K562 (cell line): ENCODE results near the gene APC2. TPM values are rescaled to one million over a fixed set of nuclear protein-coding genes. Genes with fewer than 3 reads are reported as not detected.
A peak's percentile ranks its signal among the peaks of the same experiment; 100 is the strongest.

Experiments used
- CTBP1 ChIP-seq: fragments of 450-650 bp; IDR thresholded peaks from 2 replicates; pipeline ENCODE4 v1.6.1; 2016; ENCODE audit warnings: borderline replicate concordance
- FOXA1 ChIP-seq: fragments of 450-650 bp; IDR thresholded peaks from 2 replicates; pipeline ENCODE4 v1.6.1; 2016; ENCODE audit warnings: mild to moderate bottlenecking, borderline replicate concordance
- NFATC3 ChIP-seq: fragments of 450-650 bp; IDR thresholded peaks from 2 replicates; pipeline ENCODE4 v1.6.1; 2017; ENCODE audit warnings: mild to moderate bottlenecking
- RAD51 ChIP-seq: fragments of 450-650 bp; IDR thresholded peaks from 2 replicates; pipeline ENCODE4 v1.7.1; 2016; ENCODE audit warnings: low read depth, mild to moderate bottlenecking, borderline replicate concordance
- RFX1 ChIP-seq: fragments of 450-650 bp; IDR thresholded peaks from 2 replicates; pipeline ENCODE4 v1.6.1; 2016; ENCODE audit warnings: mild to moderate bottlenecking, moderate library complexity
- SMAD1 ChIP-seq: fragments of 150-350 bp; IDR thresholded peaks from 2 replicates; pipeline ENCODE4 v1.6.1; 2014; ENCODE audit warnings: low read length, low read depth; ENCODE audit not compliant: partially characterized antibody
- TEAD1 ChIP-seq, 2 experiments: fragments of 450-650 bp in 1 of 2; sonication (generic) in 1 of 2; formaldehyde crosslinking; IDR thresholded peaks; 2 replicates each; pipeline versions ENCODE4 v1.4.0 to v1.8.0; 2020 to 2022; ENCODE audit warnings: mild to moderate bottlenecking in 2 of 2, missing genetic modification reagents in 1 of 2
- ZC3H11A ChIP-seq: IDR thresholded peaks from 2 replicates; pipeline ENCODE4 v1.6.1; 2012; ENCODE audit warnings: low read depth, low read length, improper control_type of control experiment
- ZNF175 ChIP-seq: fragments of 200-800 bp; sonication (Bioruptor generic); IDR thresholded peaks from 2 replicates; pipeline ENCODE4 v1.6.1; 2016; ENCODE audit warnings: low read depth, mild to moderate bottlenecking, missing genetic modification characterization, missing compliant biosample characterization
- ZNF766 ChIP-seq: fragments of 200-800 bp; sonication (Bioruptor generic); conservative IDR thresholded peaks from 2 replicates; pipeline ENCODE4 v1.6.1; 2016; ENCODE audit warnings: missing genetic modification characterization, missing compliant biosample characterization
- polyA plus RNA-seq, 8 experiments: library from polyadenylated mRNA; depleted of rRNA in 4 of 8; stranded (reverse) in 5 of 8; unstranded in 3 of 8; fragments of >200 nt; fragmentation: Nextera tagmentation in 2 of 8; fragmentation: Illumina TruSeq in 1 of 8; extraction: Ambion mirVana in 2 of 8; extraction: Trizol in 1 of 8; gene quantifications; 2 replicates each; pipeline versions ENCODE4 v1.2.1 to v1.2.3, GENCODE V29; 2011 to 2014; ENCODE audit warnings: inconsistent platforms in 1 of 8, missing spikeins in 1 of 8
- total RNA-seq, 7 experiments: library from RNA; depleted of rRNA in 6 of 7; stranded (reverse); fragments of >200 nt in 6 of 7; fragmentation: Illumina TruSeq in 2 of 7; extraction: Trizol in 2 of 7; gene quantifications; 2 replicates each; pipeline versions ENCODE4 v1.2.1 to v1.2.3, GENCODE V29; 2011 to 2021; ENCODE audit warnings: low replicate concordance in 1 of 7
- TF ChIP-seq, protein P1 (sequence below): fragments of 450-650 bp; IDR thresholded peaks from 2 replicates; pipeline ENCODE4 v1.6.1; 2016; ENCODE audit warnings: mild to moderate bottlenecking, moderate library complexity
- TF ChIP-seq, protein P2 (sequence below): sonication (generic); formaldehyde crosslinking; IDR thresholded peaks from 2 replicates; pipeline ENCODE4 v1.8.0; 2022; ENCODE audit warnings: mild to moderate bottlenecking, missing genetic modification reagents
- TF ChIP-seq, protein P3 (sequence below), 2 experiments: fragments of 450-650 bp; IDR thresholded peaks; 2 replicates each; pipeline ENCODE4 v1.6.1; 2016

The APC2 gene
- total and polyA plus RNA-seq, 9 of the 15 experiments (the other 6 are each of a cell fraction or from before 2014, with no cell fraction given), result 0.01 to 0.40 (median 0.05) TPM; not detected in 3

DNA sequence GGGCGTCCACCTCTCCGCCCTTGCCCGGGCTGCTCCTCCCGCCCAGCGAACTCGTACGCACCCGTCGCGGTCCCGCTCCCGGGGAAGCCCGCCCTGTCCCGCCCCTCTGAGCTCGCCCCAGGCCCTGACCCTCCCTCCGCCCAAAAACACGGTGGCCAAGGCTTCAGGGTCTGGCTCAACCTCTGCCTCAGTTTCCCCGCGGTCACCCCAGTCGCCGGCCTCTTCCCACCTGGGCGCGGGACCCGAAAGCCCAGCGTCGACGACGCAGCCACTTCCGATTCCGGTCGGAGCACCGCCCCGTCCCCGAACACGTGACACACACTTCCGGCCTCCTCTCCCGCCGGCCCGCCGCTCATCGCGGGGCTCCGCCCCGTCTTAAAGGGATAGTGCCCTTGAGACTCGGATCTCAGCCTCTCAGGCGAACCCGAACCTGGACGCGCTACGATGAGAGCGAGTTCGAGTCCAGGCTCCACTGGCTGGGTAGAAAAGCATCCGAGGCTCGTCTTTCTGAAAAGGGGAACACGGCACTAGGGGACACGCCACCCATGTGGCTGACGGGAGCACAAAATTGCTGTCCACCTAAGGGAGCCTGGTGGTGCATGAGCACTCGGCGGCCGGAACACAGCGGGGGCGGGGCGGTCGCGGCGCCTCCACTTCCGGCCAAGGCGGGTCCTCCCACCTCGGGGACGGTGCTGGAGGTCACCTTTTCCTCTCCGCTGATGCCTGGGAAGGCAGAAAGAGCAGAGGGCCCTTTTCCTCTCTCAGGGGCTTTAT is 29.2 kb downstream of the APC2 start, which contains the start of gene C19orf25 (continued):
- TF ChIP-seq SMAD1 (no peak), NFATC3 (peak; percentile 88), RFX1 (no peak), CTBP1 (peak; percentile 86; the same call in 1 of the 2 replicates), ZC3H11A (no peak), RAD51 (peak; percentile 98), ZNF175 (CRISPR knock-in tag) (no peak), TEAD1 (CRISPR knock-in tag; IDR thresholded peaks at IDR 0.05) (no peak), FOXA1 (no peak), ZNF766 (no peak)
- TF ChIP-seq, protein P1, sequence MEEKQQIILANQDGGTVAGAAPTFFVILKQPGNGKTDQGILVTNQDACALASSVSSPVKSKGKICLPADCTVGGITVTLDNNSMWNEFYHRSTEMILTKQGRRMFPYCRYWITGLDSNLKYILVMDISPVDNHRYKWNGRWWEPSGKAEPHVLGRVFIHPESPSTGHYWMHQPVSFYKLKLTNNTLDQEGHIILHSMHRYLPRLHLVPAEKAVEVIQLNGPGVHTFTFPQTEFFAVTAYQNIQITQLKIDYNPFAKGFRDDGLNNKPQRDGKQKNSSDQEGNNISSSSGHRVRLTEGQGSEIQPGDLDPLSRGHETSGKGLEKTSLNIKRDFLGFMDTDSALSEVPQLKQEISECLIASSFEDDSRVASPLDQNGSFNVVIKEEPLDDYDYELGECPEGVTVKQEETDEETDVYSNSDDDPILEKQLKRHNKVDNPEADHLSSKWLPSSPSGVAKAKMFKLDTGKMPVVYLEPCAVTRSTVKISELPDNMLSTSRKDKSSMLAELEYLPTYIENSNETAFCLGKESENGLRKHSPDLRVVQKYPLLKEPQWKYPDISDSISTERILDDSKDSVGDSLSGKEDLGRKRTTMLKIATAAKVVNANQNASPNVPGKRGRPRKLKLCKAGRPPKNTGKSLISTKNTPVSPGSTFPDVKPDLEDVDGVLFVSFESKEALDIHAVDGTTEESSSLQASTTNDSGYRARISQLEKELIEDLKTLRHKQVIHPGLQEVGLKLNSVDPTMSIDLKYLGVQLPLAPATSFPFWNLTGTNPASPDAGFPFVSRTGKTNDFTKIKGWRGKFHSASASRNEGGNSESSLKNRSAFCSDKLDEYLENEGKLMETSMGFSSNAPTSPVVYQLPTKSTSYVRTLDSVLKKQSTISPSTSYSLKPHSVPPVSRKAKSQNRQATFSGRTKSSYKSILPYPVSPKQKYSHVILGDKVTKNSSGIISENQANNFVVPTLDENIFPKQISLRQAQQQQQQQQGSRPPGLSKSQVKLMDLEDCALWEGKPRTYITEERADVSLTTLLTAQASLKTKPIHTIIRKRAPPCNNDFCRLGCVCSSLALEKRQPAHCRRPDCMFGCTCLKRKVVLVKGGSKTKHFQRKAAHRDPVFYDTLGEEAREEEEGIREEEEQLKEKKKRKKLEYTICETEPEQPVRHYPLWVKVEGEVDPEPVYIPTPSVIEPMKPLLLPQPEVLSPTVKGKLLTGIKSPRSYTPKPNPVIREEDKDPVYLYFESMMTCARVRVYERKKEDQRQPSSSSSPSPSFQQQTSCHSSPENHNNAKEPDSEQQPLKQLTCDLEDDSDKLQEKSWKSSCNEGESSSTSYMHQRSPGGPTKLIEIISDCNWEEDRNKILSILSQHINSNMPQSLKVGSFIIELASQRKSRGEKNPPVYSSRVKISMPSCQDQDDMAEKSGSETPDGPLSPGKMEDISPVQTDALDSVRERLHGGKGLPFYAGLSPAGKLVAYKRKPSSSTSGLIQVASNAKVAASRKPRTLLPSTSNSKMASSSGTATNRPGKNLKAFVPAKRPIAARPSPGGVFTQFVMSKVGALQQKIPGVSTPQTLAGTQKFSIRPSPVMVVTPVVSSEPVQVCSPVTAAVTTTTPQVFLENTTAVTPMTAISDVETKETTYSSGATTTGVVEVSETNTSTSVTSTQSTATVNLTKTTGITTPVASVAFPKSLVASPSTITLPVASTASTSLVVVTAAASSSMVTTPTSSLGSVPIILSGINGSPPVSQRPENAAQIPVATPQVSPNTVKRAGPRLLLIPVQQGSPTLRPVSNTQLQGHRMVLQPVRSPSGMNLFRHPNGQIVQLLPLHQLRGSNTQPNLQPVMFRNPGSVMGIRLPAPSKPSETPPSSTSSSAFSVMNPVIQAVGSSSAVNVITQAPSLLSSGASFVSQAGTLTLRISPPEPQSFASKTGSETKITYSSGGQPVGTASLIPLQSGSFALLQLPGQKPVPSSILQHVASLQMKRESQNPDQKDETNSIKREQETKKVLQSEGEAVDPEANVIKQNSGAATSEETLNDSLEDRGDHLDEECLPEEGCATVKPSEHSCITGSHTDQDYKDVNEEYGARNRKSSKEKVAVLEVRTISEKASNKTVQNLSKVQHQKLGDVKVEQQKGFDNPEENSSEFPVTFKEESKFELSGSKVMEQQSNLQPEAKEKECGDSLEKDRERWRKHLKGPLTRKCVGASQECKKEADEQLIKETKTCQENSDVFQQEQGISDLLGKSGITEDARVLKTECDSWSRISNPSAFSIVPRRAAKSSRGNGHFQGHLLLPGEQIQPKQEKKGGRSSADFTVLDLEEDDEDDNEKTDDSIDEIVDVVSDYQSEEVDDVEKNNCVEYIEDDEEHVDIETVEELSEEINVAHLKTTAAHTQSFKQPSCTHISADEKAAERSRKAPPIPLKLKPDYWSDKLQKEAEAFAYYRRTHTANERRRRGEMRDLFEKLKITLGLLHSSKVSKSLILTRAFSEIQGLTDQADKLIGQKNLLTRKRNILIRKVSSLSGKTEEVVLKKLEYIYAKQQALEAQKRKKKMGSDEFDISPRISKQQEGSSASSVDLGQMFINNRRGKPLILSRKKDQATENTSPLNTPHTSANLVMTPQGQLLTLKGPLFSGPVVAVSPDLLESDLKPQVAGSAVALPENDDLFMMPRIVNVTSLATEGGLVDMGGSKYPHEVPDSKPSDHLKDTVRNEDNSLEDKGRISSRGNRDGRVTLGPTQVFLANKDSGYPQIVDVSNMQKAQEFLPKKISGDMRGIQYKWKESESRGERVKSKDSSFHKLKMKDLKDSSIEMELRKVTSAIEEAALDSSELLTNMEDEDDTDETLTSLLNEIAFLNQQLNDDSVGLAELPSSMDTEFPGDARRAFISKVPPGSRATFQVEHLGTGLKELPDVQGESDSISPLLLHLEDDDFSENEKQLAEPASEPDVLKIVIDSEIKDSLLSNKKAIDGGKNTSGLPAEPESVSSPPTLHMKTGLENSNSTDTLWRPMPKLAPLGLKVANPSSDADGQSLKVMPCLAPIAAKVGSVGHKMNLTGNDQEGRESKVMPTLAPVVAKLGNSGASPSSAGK, result peak; percentile 81
- TF ChIP-seq, protein P2, sequence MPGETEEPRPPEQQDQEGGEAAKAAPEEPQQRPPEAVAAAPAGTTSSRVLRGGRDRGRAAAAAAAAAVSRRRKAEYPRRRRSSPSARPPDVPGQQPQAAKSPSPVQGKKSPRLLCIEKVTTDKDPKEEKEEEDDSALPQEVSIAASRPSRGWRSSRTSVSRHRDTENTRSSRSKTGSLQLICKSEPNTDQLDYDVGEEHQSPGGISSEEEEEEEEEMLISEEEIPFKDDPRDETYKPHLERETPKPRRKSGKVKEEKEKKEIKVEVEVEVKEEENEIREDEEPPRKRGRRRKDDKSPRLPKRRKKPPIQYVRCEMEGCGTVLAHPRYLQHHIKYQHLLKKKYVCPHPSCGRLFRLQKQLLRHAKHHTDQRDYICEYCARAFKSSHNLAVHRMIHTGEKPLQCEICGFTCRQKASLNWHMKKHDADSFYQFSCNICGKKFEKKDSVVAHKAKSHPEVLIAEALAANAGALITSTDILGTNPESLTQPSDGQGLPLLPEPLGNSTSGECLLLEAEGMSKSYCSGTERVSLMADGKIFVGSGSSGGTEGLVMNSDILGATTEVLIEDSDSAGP (CRISPR knock-in tag), result peak; percentile 100
- TF ChIP-seq, protein P3, sequence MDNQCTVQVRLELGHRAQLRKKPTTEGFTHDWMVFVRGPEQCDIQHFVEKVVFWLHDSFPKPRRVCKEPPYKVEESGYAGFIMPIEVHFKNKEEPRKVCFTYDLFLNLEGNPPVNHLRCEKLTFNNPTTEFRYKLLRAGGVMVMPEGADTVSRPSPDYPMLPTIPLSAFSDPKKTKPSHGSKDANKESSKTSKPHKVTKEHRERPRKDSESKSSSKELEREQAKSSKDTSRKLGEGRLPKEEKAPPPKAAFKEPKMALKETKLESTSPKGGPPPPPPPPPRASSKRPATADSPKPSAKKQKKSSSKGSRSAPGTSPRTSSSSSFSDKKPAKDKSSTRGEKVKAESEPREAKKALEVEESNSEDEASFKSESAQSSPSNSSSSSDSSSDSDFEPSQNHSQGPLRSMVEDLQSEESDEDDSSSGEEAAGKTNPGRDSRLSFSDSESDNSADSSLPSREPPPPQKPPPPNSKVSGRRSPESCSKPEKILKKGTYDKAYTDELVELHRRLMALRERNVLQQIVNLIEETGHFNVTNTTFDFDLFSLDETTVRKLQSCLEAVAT (IDR thresholded peaks at IDR 0.05), result no peak
